Posterior vena cava (tissue), 2 donors: ENCODE data around the gene DCTN3. TPM values are rescaled to one million over a fixed set of nuclear protein-coding genes. Genes with fewer than 3 reads are reported as not detected.

Source experiments
- DNase-seq: peaks from one replicate; pipeline ENCODE4 v3.0.0-alpha.2; 2020; ENCODE audit warnings: low spot score
- intact Hi-C, 2 donors: fragments of 100-400 bp; cut with DNase I; formaldehyde crosslinking; loops; one replicate each; pipeline versions ENCODE4 v1.14.1 to v1.14.2; 2022 to 2023
- total RNA-seq, 2 donors: library from RNA; stranded (reverse); fragmentation: NEBNext Ultra II Directional; extraction: Animal tissue kit (Norgen Biotek cat#: 25700); gene quantifications; one replicate each; pipeline ENCODE4 v1.2.1, GENCODE V29; 2021
- donor health status: DM: yes; HTN: yes; CAD: no.
- donor health status: DM: yes; HTN: yes; CAD: no.

DCTN3 gene
- total RNA-seq, 2 donors from 2014 or later, result 73.8 to 77.0 TPM

DNA sequence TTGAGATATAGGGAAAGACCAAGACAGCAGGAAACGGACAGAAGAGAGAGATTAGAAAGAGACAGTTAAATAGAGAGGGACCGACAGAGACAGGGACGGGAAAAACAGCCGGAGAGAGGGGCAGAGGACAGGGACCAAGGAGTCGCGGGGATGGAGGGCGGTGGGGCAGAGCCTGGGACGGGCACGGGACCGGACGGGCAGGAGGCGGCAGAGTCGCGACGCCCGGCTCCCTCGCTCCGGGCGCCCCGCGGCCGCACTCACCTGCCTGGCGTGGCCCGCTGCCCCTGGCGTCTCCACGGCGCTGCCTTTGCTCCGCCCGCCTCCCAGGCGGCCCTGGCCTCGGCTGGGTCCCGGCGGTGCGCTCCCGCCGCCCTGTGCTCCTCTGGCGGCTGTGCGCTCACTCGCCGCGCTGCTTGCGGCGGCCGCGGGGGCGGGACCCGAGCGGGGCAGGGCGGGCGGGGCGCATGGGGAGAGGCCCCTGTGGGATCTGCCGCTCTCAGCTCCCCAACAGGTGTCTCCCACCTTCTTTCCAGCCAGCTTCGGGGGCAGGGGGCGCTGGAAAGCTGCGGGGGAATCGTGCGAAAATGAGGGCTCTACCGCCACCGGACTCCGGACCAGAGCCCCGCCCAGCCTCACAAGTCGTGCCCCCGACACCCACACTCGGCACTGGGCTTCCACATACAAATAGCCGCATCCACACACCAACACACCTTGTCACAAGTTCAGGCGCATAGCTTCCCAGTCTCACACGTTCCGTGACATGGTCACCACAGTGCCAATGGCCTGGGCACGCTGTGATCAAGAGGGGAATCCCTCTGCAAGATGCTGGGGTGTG is 8.6 kb upstream of the DCTN3 start, which contains the start of gene ARID3C:
Gene ARID3C, minus strand, starts transcription at position 411 of the 835 bp plus-strand sequence. CDS start 1,052 bp downstream, outside the sequence.
- intact Hi-C loops, result loop anchor here in 1 of 2 donors (5.0 kb wide), 1 partner anchor 1367 kb away; the partner anchor contains the start of gene BAG1
- no peak for DNase-seq

DNA sequence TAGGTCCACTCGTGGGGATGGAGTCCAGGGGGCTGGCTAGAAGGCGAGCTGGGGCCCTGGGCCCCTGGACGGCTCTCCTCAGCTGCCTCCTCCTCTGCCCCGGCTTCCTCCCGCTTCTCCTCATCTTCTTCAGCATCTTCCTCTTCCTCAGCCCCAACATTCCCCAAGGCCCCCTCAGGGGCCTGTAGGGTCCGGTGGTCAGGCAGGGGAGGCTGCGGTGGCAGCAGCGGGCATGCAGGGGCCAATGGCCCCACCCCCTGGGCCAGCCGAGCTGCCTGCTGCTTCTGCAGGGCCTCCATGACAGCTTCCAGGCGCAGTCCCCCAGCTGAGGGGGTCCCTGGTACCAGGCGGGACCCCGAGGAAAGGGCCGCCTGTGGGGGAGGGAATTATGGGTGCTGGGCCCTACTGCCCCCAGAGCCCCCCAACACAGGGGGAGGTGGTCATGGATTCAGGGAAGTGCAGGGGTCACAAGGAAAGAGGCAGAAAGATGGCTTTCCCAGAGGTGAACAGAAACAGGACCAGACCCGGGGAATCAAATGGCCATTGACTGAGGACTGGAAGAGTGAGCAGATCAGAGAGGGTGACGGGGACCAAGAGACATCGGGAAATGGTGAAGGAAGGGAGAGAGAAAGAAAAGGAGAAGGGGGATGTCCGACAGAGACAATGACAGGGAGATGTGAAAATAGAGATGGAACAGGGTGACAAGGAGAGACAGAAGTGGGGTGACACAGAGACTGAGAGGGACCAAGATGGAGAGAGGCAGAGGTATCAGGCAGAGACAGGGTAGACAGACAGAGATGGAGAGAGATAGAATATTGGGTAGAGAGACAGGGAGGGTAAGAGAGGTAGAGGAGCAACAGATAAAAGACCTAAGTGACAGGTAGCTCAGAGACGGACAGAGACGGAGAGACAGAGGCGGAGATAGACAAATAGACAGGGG is 7.7 kb upstream of the DCTN3 start:
- intact Hi-C loops, result loop anchor here in 1 of 2 donors (5.0 kb wide), 1 partner anchor 1366 kb away; the partner anchor contains the start of gene BAG1
- no peak for DNase-seq

DNA sequence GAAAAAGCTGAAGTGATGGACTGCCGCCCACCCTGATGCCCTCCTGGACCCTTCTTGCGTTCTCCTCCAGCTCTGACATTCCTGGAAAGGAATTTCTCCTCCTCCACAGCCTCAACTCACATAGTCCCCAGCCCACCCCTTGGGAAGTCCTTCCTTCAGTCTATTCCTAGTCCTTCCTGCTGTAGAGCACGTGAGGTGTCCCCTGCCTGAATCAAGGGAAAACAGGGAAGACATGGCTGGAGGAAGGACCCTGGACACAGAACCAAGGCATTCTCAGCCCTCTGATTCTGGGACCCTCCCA is 4.8 kb upstream of the DCTN3 start:
- no peak for DNase-seq
- intact Hi-C loops, result loop anchor here in 1 of 2 donors (5.0 kb wide), 1 partner anchor 1363 kb away; the partner anchor contains the start of gene BAG1

DNA sequence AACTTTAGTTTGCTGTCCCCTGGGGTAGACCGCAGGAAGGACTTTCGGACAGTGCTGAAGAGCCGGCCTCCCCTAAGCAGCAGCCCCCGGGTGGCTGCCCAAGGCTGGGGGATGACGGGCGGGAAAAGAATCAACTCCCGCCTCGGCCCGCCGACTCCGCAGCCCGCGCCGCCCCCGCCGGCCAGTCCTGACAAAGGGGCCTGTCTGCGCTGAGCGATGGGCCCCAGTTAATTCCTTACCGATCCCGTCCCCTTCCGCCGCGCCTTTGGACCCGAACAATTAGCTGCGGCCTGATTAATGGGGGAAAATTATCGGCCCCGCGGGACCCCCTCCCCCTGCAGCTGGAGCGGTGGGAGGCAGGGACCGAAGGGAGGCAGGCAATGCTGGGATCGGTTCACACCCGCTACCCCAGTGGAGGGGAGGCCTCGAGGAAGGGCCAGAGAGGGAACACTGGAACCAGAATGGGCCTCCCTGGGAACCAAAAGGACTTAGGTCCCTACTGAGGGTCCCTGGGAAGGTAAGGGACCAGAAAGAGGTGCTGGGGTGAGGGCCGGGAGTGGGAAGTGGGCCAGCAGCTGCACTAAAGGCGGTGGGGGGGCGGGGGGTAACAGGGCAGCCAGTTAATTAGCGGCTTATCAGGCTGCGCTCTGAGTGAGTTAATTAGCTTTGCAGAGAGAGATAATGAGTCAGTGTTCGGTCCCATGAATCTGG is 4.3 kb upstream of the DCTN3 start:
- DNase-seq, result no peak
- intact Hi-C loops, result loop anchor here in 1 of 2 donors (5.0 kb wide), 1 partner anchor 1362 kb away; the partner anchor contains the start of gene BAG1

DNA sequence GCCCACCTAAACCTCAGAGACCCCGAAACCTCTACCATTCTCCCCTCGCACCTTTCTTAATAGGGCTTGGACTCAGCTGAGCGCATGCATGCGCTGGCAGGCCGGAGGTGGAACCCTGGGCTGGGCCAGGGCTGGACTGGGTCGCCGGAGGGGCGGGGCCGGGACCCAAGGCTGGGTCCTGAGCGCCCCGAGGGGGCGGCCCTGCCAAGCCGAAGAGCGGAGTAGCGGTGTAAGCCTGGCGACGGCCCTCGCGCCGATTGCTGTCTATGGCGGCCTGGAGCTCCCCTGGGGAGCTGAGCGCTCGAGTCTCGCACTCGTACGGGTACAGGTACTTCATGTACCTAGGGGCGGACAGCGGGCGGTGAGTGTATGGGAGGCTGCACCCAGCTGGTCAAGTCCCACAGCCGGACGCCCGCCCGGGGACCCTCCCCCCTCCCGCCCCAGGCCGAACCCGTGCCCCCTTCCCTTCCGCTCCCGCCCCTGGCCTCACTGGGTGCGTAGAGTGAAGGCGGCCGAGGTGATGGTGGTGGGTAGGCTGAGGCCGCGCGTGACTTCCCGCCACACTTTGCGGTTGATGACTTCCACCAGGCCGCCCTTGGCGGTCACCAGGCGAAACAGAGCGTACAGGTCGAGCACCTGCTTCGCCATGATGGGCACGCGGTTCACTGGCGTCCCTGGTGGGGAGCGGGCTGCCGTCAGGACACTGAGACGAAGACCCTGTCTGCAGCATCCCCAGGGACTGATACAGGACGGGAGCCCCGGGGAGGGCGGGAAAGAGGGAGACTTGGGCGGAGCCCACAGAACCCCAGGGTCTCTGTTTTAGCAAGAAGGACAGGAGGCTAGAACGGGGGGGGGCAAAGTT is 3.3 kb upstream of the DCTN3 start:
- no peak for DNase-seq
- intact Hi-C loops, result no loop called here

DNA sequence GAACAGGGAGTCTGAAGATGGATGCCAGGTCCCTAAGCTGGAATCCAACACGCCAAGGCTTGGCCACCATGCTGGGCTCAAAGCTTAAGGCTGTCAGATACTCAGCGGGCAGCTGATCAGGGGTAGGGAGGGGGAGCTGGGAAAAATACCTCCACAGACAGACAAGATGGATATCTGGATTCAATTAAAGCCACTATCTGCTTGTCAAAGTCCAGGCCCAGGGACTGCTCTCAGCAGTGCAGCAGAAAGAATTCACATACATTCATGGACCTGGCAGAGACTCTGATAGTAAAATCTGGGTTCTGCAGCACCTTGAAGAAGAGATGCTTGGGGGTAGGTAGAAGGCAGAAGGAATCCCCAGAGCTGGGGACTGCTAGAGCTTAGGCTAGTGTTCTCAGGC is 5.2 kb downstream of the DCTN3 start:
- no peak for DNase-seq
- intact Hi-C loops, result no loop called here

DNA sequence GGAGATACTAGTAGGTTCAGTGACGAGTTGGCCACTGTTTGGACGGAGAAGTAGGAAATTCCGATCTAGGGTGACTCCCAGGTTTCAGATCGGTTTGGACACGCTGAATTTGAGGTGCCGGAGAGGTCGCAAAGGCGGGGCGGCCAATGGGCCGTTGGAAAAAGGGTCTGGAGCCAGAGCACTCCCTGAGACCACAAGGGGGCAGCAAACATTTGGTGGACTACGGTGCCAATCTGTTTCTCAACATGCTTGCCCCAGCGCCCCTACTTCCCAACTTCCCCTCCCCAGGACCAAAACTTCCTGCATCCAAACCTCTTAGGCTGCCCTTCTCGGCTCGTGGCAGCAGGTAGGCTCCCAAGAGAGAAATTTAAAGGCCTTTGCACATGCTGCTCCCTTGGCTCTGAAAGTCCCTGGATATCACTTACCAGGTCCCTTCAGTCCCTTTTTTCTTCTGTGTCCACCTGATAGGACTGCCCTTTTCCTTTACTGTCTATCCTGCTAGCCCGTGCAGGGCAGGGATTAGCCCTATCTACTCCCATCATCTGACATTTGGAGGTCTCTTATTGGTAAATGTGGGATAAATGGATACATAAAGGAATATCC is 7.4 kb downstream of the DCTN3 start:
- peak; percentile 91 for DNase-seq
- intact Hi-C loops, result loop anchor here in 1 of 2 donors (5.0 kb wide), 1 partner anchor 276 kb away; no protein-coding TSS in a partner anchor

- intact Hi-C loops, result loop anchor here in 1 of 2 donors (5.0 kb wide), 1 partner anchor 275 kb away; no protein-coding TSS in a partner anchor
- DNase-seq, result peak; percentile 95
Observed at GRCh38 chr9:34611811-34612787, 8.2 kb downstream of the DCTN3 start, which contains the start of gene RPP25L. Gene RPP25L, minus strand, starts transcription at chr9:34612097. Its CDS starts 801 bp downstream, at chr9:34611296.

- intact Hi-C loops, result loop anchor here in 1 of 2 donors (5.0 kb wide), 1 partner anchor 274 kb away; no protein-coding TSS in a partner anchor
Observed at GRCh38 chr9:34611251-34611810, 9.0 kb downstream of the DCTN3 start.

DNA sequence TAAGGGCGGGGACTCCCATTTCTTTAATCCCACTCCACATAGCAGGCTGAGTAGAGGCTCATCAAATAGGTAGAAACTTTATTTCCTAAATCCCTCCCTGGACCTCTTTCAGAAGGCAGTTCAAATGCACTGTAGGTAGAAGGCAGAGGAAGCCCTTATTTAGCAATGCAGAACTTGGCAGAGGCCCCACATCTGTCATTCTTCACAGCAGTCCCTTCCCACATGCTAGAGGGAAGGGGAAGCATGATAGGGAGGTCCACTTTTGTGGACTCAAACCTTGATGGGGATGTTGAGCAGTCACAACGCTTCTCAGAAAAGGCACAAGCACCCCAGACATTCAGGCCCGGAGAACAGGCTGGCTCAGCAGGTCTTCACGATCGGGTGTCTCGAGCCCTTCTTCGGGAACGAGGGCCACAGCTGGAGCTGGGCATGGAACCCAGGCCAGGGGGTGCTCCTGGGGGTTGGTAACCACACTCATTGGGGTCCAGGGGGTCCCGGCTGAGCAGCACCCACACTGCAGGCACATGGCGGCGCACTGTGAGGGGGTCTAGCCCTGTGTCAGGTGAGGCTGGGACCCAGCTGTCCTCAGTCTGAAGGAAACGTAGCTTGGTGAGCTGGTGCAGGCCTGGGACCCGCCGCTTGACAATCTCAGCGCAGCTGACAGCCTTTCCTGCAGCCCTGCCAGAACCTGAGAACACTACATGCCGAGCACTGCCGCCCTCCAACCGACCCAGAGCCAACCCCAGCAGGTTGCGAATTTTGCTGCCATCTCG is 9.7 kb downstream of the DCTN3 start:
- no peak for DNase-seq
- intact Hi-C loops, result loop anchor here in 1 of 2 donors (5.0 kb wide), 1 partner anchor 273 kb away; no protein-coding TSS in a partner anchor

More at GRCh38 chr9:34611251-34611810, 9.0 kb downstream of the DCTN3 start:
- DNase-seq, result no peak

GRCh38 chr9:34607331-34607730 is 13.0 kb downstream of the DCTN3 start:
- DNase-seq, result no peak
- intact Hi-C loops, result no loop called here

- DNase-seq, result no peak
- intact Hi-C loops, result no loop called here
Observed at GRCh38 chr9:34606905-34607304, 13.4 kb downstream of the DCTN3 start.

- intact Hi-C loops, result no loop called here
- no peak for DNase-seq
Observed at GRCh38 chr9:34606190-34606589, 14.1 kb downstream of the DCTN3 start.

DNA sequence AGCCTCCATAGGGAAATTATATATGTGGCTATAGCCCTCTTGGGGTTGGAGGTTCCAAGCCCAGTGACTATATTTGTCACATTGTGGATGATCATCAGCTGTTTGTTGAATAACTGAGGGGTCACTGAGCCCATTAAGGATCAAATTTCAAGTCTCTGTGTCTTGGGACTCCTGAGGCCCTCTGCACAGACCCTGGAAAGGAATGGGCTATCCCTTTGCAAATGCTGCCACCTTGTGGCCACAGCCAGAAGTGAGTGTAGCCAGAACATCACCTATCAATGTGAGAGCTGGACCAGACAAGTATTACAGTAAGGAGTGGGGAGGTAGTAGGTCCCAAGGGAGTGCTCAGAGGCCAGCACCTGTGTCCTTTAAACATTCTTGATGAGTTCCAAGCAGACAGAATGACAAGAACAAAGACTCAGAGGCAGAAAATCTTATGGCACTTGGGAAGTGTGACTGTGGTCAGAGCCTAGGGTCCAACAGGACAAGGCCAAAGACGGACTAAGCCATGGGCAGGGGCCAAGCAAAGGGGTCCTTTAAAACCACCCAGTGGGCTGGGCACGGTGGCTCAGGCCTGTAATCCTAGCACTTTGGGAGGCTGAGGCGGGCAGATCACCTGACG is 16.6 kb downstream of the DCTN3 start:
- DNase-seq, result peak; percentile 92
- intact Hi-C loops, result no loop called here
